GM15510 (cell line): ENCODE data around the gene FBXW9.
A peak's percentile ranks its signal among the peaks of the same experiment; 100 is the strongest.

Source experiments
- POLR2A ChIP-seq: IDR thresholded peaks from 3 replicates; pipeline ENCODE4 v1.6.1; 2011; ENCODE audit warnings: borderline replicate concordance; ENCODE audit not compliant: insufficient read length; ENCODE audit errors: extremely low read depth

The FBXW9 gene

DNA sequence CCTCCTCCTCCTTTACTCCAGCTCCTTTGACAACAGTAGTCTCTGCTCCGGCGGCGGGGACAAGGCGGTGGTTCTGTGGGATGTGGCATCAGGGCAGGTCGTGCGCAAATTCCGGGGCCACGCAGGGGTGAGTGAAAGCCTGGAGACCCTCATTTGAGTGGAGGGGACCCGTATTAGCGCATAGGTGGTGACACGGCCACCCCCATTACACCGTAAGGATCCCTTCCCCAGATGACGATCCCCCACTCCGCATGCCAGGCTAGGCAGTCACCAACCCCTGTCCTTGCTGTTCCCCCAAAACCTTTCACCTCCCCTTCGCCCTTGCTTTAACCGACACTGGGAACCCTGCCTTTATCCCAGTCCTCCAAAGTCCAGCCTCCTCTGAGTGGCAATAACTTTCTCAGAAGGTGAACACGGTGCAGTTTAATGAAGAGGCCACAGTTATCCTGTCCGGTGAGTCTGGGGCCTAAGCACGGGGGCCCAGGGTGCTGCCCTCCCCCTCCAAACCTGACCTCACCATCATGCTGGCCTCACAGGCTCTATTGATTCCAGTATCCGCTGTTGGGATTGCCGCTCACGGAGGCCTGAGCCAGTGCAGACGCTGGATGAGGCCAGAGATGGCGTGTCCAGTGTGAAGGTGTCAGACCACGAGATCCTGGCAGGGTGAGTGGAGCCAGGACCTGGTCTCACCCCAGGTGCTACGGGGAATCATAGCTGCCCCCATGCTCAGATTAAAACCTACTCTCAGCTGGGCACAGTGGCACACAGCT is 26.1 kb downstream of the FBXW9 start:
- TF ChIP-seq POLR2A, result no peak

- TF ChIP-seq POLR2A, result peak; percentile 57
Measured at GRCh38 chr19:12669270-12670158, 26.9 kb downstream of the FBXW9 start.

GRCh38 chr19:12668932-12669269 is 27.5 kb downstream of the FBXW9 start:
- TF ChIP-seq POLR2A, result no peak

GRCh38 chr19:12668346-12668745 is 28.1 kb downstream of the FBXW9 start:
- no peak for TF ChIP-seq POLR2A

GRCh38 chr19:12667731-12668302 is 28.6 kb downstream of the FBXW9 start:
- no peak for TF ChIP-seq POLR2A

- peak; percentile 68 for TF ChIP-seq POLR2A
Measured at GRCh38 chr19:12666265-12667048, 30.0 kb downstream of the FBXW9 start, which contains the start of the genes MAN2B1 and WDR83. Gene MAN2B1 (minus strand): TSS chr19:12666742. CDS start chr19:12666701, 41 bp downstream. Gene WDR83 (plus strand): TSS chr19:12666807. CDS start chr19:12669791, 2,984 bp downstream.

- no peak for TF ChIP-seq POLR2A
Measured at GRCh38 chr19:12665671-12666264, 30.7 kb downstream of the FBXW9 start.

DNA sequence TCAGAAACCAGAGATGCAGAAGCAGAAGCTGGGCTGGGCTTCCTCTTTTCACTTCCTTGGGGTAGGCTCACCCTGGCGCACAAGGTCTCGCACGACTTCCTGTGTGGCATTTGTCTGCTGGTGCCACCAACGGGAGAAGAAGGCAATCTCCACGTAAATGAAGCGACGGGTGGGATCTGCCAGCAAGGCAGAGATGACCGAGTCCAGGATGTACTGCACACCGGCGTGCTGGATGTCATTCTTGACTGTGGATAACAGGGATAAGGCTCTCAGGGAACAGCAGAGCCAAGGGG is 31.2 kb downstream of the FBXW9 start:
- TF ChIP-seq POLR2A, result peak; percentile 31

DNA sequence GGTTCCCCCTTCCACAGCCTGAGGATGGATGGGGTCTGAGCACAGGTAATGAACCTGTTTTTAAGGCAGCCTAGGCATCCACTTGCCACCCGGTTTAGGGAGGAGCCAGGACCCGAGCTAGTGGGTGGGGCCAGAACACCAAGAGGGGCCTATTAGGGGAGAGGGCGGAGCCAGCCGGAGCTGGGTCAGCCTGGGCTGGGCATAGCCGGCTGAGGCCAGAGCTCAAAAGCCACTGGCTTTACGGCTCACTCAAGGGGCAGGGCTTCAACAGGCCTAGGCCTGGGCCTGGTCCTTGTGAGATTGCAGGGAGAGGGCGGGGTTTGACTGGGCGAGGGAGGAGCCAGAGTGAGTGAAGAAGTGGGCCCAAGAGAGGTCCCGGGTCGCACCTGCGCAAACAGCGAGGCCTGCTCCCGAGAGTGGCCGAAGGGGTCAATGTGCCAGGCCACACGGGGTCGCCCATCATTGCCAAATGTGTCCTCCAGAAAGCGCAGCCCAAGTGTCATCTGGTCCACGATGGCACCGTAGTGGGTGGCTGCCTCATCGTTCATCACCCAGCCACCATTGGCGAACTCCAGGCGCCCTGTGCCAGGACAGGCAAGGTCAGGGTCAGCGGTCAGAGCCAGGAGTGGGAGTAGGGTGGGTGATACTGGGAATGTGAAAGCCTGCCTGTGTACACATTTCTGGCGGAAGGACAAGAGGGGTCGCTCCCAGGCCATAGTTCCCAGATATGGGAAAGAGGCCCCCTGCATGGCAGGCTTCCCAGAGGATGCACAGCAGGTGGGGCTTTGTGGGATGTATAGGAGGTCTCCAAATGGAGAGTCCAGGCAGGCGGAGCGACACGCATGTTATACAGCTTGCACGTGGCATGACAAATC is 31.8 kb downstream of the FBXW9 start:
- TF ChIP-seq POLR2A, result no peak

- TF ChIP-seq POLR2A, result no peak
Measured at GRCh38 chr19:12660980-12661379, 35.5 kb downstream of the FBXW9 start.

GRCh38 chr19:12657966-12658365 is 38.5 kb downstream of the FBXW9 start:
- TF ChIP-seq POLR2A, result no peak

DNA sequence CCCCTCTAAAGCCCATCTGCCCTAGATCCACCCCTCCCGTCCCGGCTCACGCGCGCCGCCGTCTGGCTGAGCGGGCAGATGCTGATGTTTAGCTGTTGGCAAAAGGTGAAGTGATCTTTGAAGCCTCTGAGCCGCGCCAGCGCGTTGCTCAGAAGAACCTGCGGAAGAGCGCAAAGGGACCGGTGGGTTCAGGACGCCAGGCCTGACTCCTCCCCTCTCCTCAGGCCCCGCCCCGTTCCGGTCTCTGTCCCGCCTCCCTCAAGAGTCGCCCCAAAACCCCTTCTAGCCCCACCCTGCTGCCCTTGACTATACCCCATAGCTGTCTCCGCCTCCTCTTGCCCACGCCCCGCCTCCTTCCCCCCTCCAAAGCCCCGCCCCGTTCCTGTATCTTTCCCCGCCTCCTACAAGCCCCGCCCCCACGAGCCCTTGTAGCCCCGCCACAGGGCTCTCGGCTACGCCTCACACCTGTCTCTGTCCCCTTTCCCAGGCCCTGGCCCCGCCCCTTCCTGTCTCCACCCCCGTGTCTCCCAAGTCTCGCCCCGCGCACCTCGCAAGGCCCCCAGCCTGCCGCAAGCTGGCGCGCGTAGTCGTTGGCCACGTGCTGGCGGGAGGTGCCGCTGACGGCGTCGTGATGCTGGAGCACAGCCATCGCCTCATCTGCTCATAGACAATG is 39.4 kb downstream of the FBXW9 start:
- no peak for TF ChIP-seq POLR2A

DNA sequence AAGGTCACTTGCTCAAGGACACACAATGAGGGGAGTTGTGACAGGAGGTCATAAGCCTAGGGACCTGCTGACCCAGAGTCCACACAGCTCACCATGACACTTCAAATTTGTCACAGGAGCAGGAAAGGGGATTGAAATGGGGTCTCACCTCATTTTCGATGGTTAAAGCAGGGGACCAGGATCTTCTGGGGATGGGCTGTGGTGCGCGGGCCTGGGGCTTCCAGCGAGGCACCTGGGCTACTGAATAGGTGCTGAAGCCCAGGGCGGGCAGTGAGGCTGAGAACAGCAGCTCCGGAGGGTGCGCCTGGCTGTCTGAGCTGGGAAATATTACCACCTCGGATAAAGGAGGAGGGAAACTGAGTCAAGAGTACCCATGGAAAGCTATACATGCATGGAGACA is 40.9 kb downstream of the FBXW9 start:
- TF ChIP-seq POLR2A, result no peak
